ENCODE data around the gene MEGF9. TPM values are rescaled to one million over a fixed set of nuclear protein-coding genes. Genes with fewer than 3 reads are reported as not detected.
A peak's percentile ranks its signal among the peaks of the same experiment; 100 is the strongest.
"Not testable (repeated sequence)": the region's sequence is repeated elsewhere in the genome, so short reads cannot be mapped to it uniquely, and the experiment has no call there.

Gene MEGF9
- total RNA-seq, 1 donor from 2014 or later = 17.7 TPM

DNA sequence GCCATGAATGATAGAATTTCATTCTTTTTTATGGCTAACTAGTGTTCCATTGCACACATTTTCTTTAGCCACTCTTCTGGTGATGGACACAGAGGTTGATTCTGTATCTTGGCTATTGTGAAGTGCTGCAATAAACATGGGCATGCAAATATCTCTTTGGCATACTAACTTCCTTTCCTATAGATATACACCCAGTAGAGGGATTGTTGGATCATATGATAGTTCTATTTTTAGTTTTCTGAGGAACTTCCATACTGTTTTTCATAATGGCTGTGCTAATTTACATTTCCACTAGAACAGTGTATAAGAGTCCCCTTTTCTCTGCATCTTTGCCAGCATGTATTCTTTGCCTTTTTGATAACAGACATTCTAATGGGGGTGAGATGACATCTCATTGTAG lies 83.9 kb downstream of the MEGF9 start:
- H3K36me3 Mint-ChIP-seq (ENCODE audit: low read depth, unreplicated experiment) = peaks cover 14% of the 10 kb centered on the region
- no peak for FAIRE-seq
- H3K4me1 Mint-ChIP-seq (ENCODE audit: low read depth, unreplicated experiment) = no peaks in the 10 kb centered on the region

DNA sequence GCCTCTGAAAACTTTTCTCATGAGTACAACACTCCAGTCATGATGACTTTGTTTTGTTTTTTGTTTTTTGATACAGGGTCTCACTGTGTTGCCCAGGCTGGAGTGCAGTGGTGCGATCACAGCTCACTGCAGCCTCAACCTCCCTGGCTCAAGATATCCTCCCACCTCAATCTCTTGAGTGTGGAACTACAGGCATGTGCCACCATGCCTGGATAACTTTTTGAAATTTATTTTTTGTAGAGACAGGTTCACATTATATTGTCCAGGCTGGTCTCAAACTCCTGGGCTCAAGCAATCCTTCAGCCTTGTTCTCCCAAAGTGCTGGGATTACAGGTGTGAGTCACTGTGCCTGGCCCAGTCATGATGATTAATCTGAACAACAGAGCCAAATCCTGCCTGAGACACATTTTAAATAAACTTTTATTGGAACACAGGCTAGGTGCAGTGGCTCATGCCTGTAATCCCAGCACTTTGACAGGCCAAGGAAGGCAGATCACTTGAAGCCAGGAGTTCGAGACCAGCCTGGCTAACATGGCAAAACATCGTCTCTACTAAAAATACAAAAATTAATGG lies 85.3 kb downstream of the MEGF9 start:
- H3K9ac ChIP-seq (ENCODE audit: low read length); H3K27ac ChIP-seq (ENCODE audit: low read depth, low read length); H3K4me1 Mint-ChIP-seq (ENCODE audit: low read depth, unreplicated experiment): not testable (repeated sequence)

More for the DNA sequence above, 83.9 kb downstream of the MEGF9 start:
- H2AFZ ChIP-seq (ENCODE audit: low read depth, low read length) = no peak overlapping the region
- Mint-ChIP-seq H3K27ac (ENCODE audit: unreplicated experiment) (no peak overlapping the region), H3K4me3 (ENCODE audit: unreplicated experiment) (no peak overlapping the region), H3K9me3 (ENCODE audit: unreplicated experiment) (peaks cover 11% of the 10 kb centered on the region), H3K27me3 (ENCODE audit: low read depth, unreplicated experiment) (no peaks in the 10 kb centered on the region)
- no peak for DNase-seq (ENCODE audit: low read depth)
- H3K36me3 ChIP-seq (ENCODE audit: insufficient read depth, low read length) = no peaks in the 10 kb centered on the region
- no peak overlapping the region for H3K27ac ChIP-seq (ENCODE audit: low read depth, low read length)
- H3K9ac ChIP-seq (ENCODE audit: low read length) = no peak overlapping the region
- H3K9me3 ChIP-seq (ENCODE audit: insufficient read depth, low read depth, low read length) = no peaks in the 10 kb centered on the region
- no peaks in the 10 kb centered on the region for H4K20me1 ChIP-seq (ENCODE audit: insufficient read depth, low read length)
- TF ChIP-seq, protein P1, sequence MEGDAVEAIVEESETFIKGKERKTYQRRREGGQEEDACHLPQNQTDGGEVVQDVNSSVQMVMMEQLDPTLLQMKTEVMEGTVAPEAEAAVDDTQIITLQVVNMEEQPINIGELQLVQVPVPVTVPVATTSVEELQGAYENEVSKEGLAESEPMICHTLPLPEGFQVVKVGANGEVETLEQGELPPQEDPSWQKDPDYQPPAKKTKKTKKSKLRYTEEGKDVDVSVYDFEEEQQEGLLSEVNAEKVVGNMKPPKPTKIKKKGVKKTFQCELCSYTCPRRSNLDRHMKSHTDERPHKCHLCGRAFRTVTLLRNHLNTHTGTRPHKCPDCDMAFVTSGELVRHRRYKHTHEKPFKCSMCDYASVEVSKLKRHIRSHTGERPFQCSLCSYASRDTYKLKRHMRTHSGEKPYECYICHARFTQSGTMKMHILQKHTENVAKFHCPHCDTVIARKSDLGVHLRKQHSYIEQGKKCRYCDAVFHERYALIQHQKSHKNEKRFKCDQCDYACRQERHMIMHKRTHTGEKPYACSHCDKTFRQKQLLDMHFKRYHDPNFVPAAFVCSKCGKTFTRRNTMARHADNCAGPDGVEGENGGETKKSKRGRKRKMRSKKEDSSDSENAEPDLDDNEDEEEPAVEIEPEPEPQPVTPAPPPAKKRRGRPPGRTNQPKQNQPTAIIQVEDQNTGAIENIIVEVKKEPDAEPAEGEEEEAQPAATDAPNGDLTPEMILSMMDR (IDR thresholded peaks at IDR 0.05; ENCODE audit: insufficient read depth, low read depth, low read length) = no peak
- TF ChIP-seq EZH2 (IDR thresholded peaks at IDR 0.05; ENCODE audit: insufficient read depth, low read length) = no peak
- no peak overlapping the region for H3K4me2 ChIP-seq (ENCODE audit: low read length)
- no peaks in the 10 kb centered on the region for H3K79me2 ChIP-seq (ENCODE audit: insufficient read depth, low read length)
- H3K27me3 ChIP-seq (ENCODE audit: insufficient read depth, low read length) = no peaks in the 10 kb centered on the region
- H3K4me3 ChIP-seq (ENCODE audit: insufficient read depth, low read depth, low read length) = no peak overlapping the region
- H3K4me1 ChIP-seq (ENCODE audit: insufficient read depth, low read length) = no peaks in the 10 kb centered on the region

DNA sequence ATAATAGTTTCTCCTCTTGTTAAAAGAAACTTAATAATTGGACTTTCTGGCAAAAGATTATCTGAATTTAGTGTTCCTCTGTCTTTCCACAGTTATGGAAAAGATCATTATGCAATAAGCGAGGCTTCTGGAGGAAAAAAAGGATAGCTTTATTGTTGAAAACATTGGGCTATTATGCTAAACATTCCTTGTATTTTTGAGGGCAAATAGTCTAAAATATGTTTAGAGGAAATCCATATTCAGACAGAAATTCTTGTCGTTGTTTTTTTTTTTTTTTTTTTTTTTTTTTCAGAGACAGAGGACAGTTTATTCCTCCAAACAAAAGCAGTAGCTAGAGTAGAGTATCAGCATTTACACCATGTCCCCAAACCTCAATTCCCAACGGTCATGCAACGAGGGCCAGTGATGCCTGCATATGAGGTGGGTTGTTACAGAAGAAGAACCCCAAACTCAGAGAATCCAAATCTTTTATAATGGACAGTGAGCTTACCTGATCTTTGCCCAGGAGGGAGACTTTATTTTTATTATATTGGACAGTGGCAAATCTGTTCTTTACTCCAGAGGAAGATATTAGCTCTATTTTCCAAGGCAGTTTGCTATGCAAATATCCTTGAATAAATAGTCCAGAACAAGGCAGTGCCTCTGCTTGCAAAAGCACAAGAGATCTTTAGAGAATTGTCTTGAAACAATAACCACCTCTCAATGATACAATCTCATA lies 85.9 kb downstream of the MEGF9 start:
- no peak overlapping the region for H3K27ac Mint-ChIP-seq (ENCODE audit: unreplicated experiment)

More for the DNA sequence above, 85.3 kb downstream of the MEGF9 start:
- H3K4me1 ChIP-seq (ENCODE audit: insufficient read depth, low read length); H3K9me3 ChIP-seq (ENCODE audit: insufficient read depth, low read depth, low read length); H3K79me2 ChIP-seq (ENCODE audit: insufficient read depth, low read length); H3K4me2 ChIP-seq (ENCODE audit: low read length); H4K20me1 ChIP-seq (ENCODE audit: insufficient read depth, low read length); H3K36me3 ChIP-seq (ENCODE audit: insufficient read depth, low read length); H3K4me3 Mint-ChIP-seq (ENCODE audit: unreplicated experiment); H3K4me3 ChIP-seq (ENCODE audit: insufficient read depth, low read depth, low read length); FAIRE-seq; H2AFZ ChIP-seq (ENCODE audit: low read depth, low read length); H3K27me3 ChIP-seq (ENCODE audit: insufficient read depth, low read length); H3K9me3 Mint-ChIP-seq (ENCODE audit: unreplicated experiment); H3K27me3 Mint-ChIP-seq (ENCODE audit: low read depth, unreplicated experiment): not testable (repeated sequence)
- H3K27ac Mint-ChIP-seq (ENCODE audit: unreplicated experiment) = peak overlapping the region; percentile 87
- peaks cover 14% of the 10 kb centered on the region for H3K36me3 Mint-ChIP-seq (ENCODE audit: low read depth, unreplicated experiment)
- DNase-seq (ENCODE audit: low read depth) = peak; percentile 49

More for the DNA sequence above, 85.9 kb downstream of the MEGF9 start:
- H3K27me3 Mint-ChIP-seq (ENCODE audit: low read depth, unreplicated experiment) = no peaks in the 10 kb centered on the region
- no peaks in the 10 kb centered on the region for H3K79me2 ChIP-seq (ENCODE audit: insufficient read depth, low read length)
- DNase-seq (ENCODE audit: low read depth) = no peak
- H3K4me2 ChIP-seq (ENCODE audit: low read length) = no peak overlapping the region
- no peaks in the 10 kb centered on the region for H3K4me1 Mint-ChIP-seq (ENCODE audit: low read depth, unreplicated experiment)
- peaks cover 5% of the 10 kb centered on the region for H3K9me3 Mint-ChIP-seq (ENCODE audit: unreplicated experiment)
- H3K36me3 ChIP-seq (ENCODE audit: insufficient read depth, low read length) = no peaks in the 10 kb centered on the region
- no peak overlapping the region for H2AFZ ChIP-seq (ENCODE audit: low read depth, low read length)
- H3K36me3 Mint-ChIP-seq (ENCODE audit: low read depth, unreplicated experiment) = peaks cover 14% of the 10 kb centered on the region
- no peaks in the 10 kb centered on the region for H3K4me1 ChIP-seq (ENCODE audit: insufficient read depth, low read length)
- H3K27ac ChIP-seq (ENCODE audit: low read depth, low read length) = no peak overlapping the region
- no peak for TF ChIP-seq EZH2 (IDR thresholded peaks at IDR 0.05; ENCODE audit: insufficient read depth, low read length)
- TF ChIP-seq, protein P1 (IDR thresholded peaks at IDR 0.05; ENCODE audit: insufficient read depth, low read depth, low read length) = no peak
- no peaks in the 10 kb centered on the region for H3K9me3 ChIP-seq (ENCODE audit: insufficient read depth, low read depth, low read length)
- no peaks in the 10 kb centered on the region for H4K20me1 ChIP-seq (ENCODE audit: insufficient read depth, low read length)
- H3K4me3 ChIP-seq (ENCODE audit: insufficient read depth, low read depth, low read length) = no peak overlapping the region
- no peak overlapping the region for H3K4me3 Mint-ChIP-seq (ENCODE audit: unreplicated experiment)
- FAIRE-seq = no peak
- H3K9ac ChIP-seq (ENCODE audit: low read length) = no peak overlapping the region
- H3K27me3 ChIP-seq (ENCODE audit: insufficient read depth, low read length) = no peaks in the 10 kb centered on the region

Measured in astrocyte (in vitro differentiated cells and primary cell).